ENCODE results near the gene COL23A1.

DNA sequence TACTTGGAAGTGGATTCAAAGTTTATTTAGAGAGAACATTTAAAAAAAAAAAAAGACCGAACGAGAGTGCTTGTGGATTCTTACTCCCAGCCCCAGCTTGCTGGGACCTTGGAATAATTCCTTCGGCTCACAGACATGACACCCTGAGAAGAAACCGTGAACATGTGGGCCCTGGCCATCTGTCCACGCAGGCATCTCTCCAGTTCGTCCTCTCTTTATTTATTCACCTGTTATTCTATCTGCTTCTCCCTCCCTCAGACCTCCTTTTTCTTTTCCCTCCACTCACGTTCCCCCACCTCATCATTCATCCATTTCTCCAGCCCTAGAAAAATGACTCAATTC is 263.8 kb downstream of the COL23A1 start:
- TF ChIP-seq CTCF (conservative IDR thresholded peaks at IDR 0.05 in 1 of 2, IDR thresholded peaks at IDR 0.05 in 1 of 2; ENCODE audit: low read depth in 1 of 2, low read length in 2 of 2): no peak
- TF ChIP-seq EZH2 (IDR thresholded peaks at IDR 0.05; ENCODE audit: low read length, missing control alignments): no peak

Data from fibroblast of lung (primary cell).